Hematopoietic multipotent progenitor cell (in vitro differentiated cells): ENCODE results near the gene SLC4A11. TPM values are rescaled to one million over a fixed set of nuclear protein-coding genes. Genes with fewer than 3 reads are reported as not detected.

Experiments
- DNase-seq, 3 donors: peaks; one replicate each; pipeline ENCODE4 v3.0.0-alpha.2; 2011 to 2015; ENCODE audit warnings: low read depth in 2 of 3, low spot score in 2 of 3
- total RNA-seq: library from RNA; depleted of rRNA; stranded (reverse); fragments of >200 nt; gene quantifications from one replicate; pipeline ENCODE4 v1.2.3, GENCODE V29; 2012

The SLC4A11 gene
- total RNA-seq, 1 donor, result 0.27 TPM

DNA sequence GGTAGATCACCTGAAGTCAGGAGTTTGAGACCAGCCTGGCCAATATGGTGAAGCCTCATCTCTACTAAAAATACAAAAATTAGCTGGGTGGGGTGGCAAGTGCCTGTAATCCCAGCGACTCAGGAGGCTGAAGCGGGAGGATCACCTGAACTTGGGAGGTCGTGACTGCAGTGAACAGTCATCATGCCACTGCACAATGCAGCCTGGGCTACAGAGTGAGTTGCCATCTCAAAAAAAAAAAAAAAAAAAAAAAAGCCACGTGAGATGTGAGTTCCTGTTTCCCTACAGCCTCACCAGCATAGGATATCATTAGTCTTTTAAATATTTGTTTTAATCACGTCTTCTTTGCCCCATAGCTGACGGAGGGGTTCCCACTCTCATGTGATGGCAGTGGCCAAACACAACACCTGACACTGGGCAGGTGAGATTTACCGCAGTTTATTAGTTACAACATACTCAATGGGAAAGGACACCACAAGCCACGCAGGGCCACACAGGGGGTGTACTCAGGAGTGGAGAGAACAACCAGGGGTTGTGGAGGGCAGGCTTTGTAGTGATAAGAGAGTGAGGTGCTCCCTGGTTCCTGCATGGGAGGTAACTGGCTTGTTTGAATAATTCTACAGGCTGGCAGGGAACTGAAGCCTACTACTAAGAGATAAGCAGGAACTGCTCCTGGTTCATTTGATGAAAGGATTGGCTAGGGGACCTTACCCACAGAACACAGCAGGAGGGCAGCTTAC is 61.1 kb downstream of the SLC4A11 start:
- no peak for DNase-seq

Other genes with a start within 250 kb of the SLC4A11 start
- 0.54 TPM for gene GNRH2, start 195.6 kb downstream of the SLC4A11 start, total RNA-seq
- gene MRPS26, start 193.1 kb downstream of the SLC4A11 start, total RNA-seq, result 43.6 TPM
- 1.6 TPM for gene OXT, start 167.6 kb downstream of the SLC4A11 start, total RNA-seq
- 81.3 TPM for gene AVP, start 154.5 kb downstream of the SLC4A11 start, total RNA-seq
- 16.2 TPM for gene FASTKD5, start 79.3 kb downstream of the SLC4A11 start, total RNA-seq
- gene UBOX5, start 79.3 kb downstream of the SLC4A11 start, total RNA-seq, result 13.7 TPM
- 9.4 TPM for gene LZTS3, start 65.6 kb downstream of the SLC4A11 start, total RNA-seq
- 30.2 TPM for gene DDRGK1, start 34.5 kb downstream of the SLC4A11 start, total RNA-seq
- gene ITPA, start 29.7 kb downstream of the SLC4A11 start, total RNA-seq, result 34.2 TPM
- gene DNAAF9, start 168.5 kb upstream of the SLC4A11 start, total RNA-seq, result 9.7 TPM
- gene ATRN, start 231.8 kb upstream of the SLC4A11 start, total RNA-seq, result 32.3 TPM